Measurements from ENCODE around the gene CDC25B.

DNA sequence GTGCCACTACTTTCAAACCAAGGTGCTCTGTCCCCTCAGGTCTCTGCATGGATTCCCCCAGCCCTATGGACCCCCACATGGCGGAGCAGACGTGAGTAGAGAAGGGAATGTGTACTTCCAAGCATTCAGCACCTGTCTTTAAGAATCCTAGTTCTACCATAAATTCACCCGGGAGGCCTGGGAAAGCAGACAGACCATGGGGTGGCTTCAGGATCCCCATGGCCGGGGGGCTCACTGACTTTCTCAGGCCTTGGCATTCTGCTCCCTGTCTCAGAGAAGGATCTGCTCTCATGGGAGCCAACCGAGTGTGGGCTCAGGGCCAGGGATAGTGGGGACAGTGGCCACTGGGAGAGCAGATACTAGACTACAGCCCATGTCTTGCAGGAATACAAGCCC, 2.3 kb downstream of the CDC25B start:
- no peak for TF ChIP-seq PBX3 (IDR thresholded peaks at IDR 0.05)
- TF ChIP-seq, protein P1, sequence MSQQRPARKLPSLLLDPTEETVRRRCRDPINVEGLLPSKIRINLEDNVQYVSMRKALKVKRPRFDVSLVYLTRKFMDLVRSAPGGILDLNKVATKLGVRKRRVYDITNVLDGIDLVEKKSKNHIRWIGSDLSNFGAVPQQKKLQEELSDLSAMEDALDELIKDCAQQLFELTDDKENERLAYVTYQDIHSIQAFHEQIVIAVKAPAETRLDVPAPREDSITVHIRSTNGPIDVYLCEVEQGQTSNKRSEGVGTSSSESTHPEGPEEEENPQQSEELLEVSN (IDR thresholded peaks at IDR 0.05; ENCODE audit: borderline replicate concordance, low read depth): no peak
- TF ChIP-seq CTCF (IDR thresholded peaks at IDR 0.05): no peak
- TF ChIP-seq POLR2A (IDR thresholded peaks at IDR 0.05; ENCODE audit: low read length): no peak
